Activated CD4-positive, alpha-beta T cell treated with anti-CD3 and anti-CD28 coated beads, Interleukin-10, Interleukin-2, amounts not matched to agents 100 ng/mL and 50 ng/mL, durations not matched to agents 16 hours and 8 hours (primary cell): ENCODE results near the gene MATK.
A peak's percentile ranks its signal among the peaks of the same experiment; 100 is the strongest.
"Not testable (repeated sequence)": the region's sequence is repeated elsewhere in the genome, so short reads cannot be mapped to it uniquely, and the experiment has no call there.

Experiments
- DNase-seq: peaks from one replicate; pipeline ENCODE4 v3.0.0-alpha.2; 2020

MATK gene

GRCh38 chr19:3768748-3769099 is 17.5 kb downstream of the MATK start:
- DNase-seq: no peak

GRCh38 chr19:3768015-3768747 is 18.0 kb downstream of the MATK start:
- DNase-seq: no peak

GRCh38 chr19:3767050-3767449 is 19.1 kb downstream of the MATK start:
- DNase-seq: no peak

- DNase-seq: peak; percentile 48
Observed at GRCh38 chr19:3766520-3766919, 19.7 kb downstream of the MATK start.

GRCh38 chr19:3765757-3766156 is 20.4 kb downstream of the MATK start:
- not testable (repeated sequence) for DNase-seq

- no peak for DNase-seq
Observed at GRCh38 chr19:3765121-3765520, 21.1 kb downstream of the MATK start.

- peak; percentile 100 for DNase-seq
Observed at GRCh38 chr19:3762501-3763459, 23.4 kb downstream of the MATK start, which contains the start of gene MRPL54. Gene MRPL54, plus strand, starts transcription at chr19:3762682. Its CDS starts 19 bp downstream, at chr19:3762701.

GRCh38 chr19:3762130-3762473 is 24.1 kb downstream of the MATK start:
- DNase-seq: no peak

- DNase-seq: peak; percentile 98
Observed at GRCh38 chr19:3761382-3762129, 24.6 kb downstream of the MATK start, which contains the start of gene APBA3. Gene APBA3, minus strand, starts transcription at chr19:3761692. Its CDS starts 1,428 bp downstream, at chr19:3760264.

GRCh38 chr19:3760871-3761361 is 25.3 kb downstream of the MATK start:
- DNase-seq: peak; percentile 23

GRCh38 chr19:3759482-3760254 is 26.5 kb downstream of the MATK start:
- DNase-seq: no peak

- DNase-seq: not testable (repeated sequence)
Observed at GRCh38 chr19:3758297-3758696, 27.9 kb downstream of the MATK start.

GRCh38 chr19:3757705-3758104 is 28.5 kb downstream of the MATK start:
- DNase-seq: not testable (repeated sequence)

GRCh38 chr19:3753631-3754410 is 32.4 kb downstream of the MATK start:
- no peak for DNase-seq

GRCh38 chr19:3752492-3752891 is 33.7 kb downstream of the MATK start:
- DNase-seq: no peak

GRCh38 chr19:3751236-3751635 is 34.9 kb downstream of the MATK start:
- no peak for DNase-seq

- no peak for DNase-seq
Observed at GRCh38 chr19:3750211-3750610, 36.0 kb downstream of the MATK start.

GRCh38 chr19:3748965-3749364 is 37.2 kb downstream of the MATK start:
- DNase-seq: no peak

GRCh38 chr19:3746371-3747056 is 39.7 kb downstream of the MATK start:
- DNase-seq: no peak

- DNase-seq: no peak
Observed at GRCh38 chr19:3745363-3746045, 40.7 kb downstream of the MATK start.
